HFFc6 (cell line): ENCODE data around the gene SLITRK1. TPM values are rescaled to one million over a fixed set of nuclear protein-coding genes. Genes with fewer than 3 reads are reported as not detected.

Experiments used
- DNase-seq: peaks from one replicate; pipeline ENCODE4 v3.0.0-alpha.2; 2018
- H3K27ac Mint-ChIP-seq: 2 replicates; pipeline ENCODE4 v1.8.0; 2020; ENCODE audit warnings: mild to moderate bottlenecking, mixed read lengths
- H3K27me3 Mint-ChIP-seq: 2 replicates; pipeline ENCODE4 v1.8.0; 2021; ENCODE audit warnings: mild to moderate bottlenecking, moderate library complexity, mixed read lengths; ENCODE audit not compliant: insufficient read depth
- H3K36me3 Mint-ChIP-seq: 2 replicates; pipeline ENCODE4 v1.8.0; 2021; ENCODE audit warnings: low read depth, mixed read lengths
- H3K4me1 Mint-ChIP-seq: 2 replicates; pipeline ENCODE4 v1.8.0; 2020; ENCODE audit warnings: low read depth, mixed read lengths
- H3K4me3 Mint-ChIP-seq: 2 replicates; pipeline ENCODE4 v1.8.0; 2020; ENCODE audit warnings: mild to moderate bottlenecking, moderate library complexity, mixed read lengths
- H3K9me3 Mint-ChIP-seq: 2 replicates; pipeline ENCODE4 v1.8.0; 2020; ENCODE audit warnings: mild to moderate bottlenecking, mixed read lengths
- total RNA-seq, 6 experiments: library from RNA; stranded (reverse); fragmentation: NEBNext Ultra II Directional; extraction: Animal tissue kit (Norgen Biotek cat#: 25700); gene quantifications; 2 replicates in 1 of 6; 3 replicates in 5 of 6; pipeline ENCODE4 v1.2.3, GENCODE V29; 2021
- TF ChIP-seq, protein P1 (sequence below): fragments of 200-600 bp; sonication (generic); IDR thresholded peaks from 2 replicates; pipeline ENCODE4 v1.5.0; 2021; ENCODE audit warnings: antibody characterized with exemption, mild to moderate bottlenecking

Gene SLITRK1
- total RNA-seq, 6 experiments from 2014 or later, result 9.1 to 23.2 (median 11.1) TPM

DNA sequence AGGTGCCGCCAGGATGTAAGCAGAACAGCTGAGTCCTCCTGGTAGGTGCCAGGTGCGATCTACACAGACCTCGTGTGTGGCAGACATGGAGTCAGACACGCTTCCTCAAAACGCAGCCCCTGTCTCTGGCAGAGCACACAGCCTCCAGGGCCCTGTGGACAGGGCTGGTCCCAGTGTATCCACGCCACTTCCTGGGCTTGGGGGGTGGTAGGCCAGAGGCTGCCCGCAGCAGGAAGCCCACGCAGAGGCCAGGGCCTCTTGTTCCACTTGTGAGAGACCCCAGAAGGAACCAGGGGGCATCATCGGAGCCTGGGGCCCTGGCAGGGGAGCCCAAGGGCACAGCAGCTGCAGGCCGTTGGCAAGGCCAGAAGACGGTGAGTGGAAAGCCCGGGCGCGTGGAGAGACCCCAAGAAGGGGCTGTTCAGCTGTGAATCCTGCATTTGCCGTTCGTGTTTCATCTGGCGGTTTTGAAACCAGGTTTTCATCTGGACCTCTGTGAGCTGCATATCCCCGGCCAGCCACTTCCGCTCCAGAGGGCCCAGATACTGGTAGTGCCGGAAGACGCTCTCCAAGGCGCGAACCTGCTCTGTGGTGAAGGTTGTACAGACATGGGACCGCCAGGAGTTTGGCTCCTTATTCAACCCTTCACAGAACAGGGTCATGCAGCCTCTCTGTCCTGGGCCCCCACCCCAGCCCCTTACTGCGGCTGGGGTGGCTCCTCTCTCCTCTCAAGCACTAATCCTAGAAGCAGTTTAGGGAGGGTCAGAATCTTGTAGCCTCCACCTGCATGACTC lies 25.1 kb upstream of the SLITRK1 start:
- H3K4me1 Mint-ChIP-seq, result peaks cover 15% of the 10 kb centered on the region; the same call in 1 of the 2 replicates
- peaks cover 38% of the 10 kb centered on the region for H3K36me3 Mint-ChIP-seq

DNA sequence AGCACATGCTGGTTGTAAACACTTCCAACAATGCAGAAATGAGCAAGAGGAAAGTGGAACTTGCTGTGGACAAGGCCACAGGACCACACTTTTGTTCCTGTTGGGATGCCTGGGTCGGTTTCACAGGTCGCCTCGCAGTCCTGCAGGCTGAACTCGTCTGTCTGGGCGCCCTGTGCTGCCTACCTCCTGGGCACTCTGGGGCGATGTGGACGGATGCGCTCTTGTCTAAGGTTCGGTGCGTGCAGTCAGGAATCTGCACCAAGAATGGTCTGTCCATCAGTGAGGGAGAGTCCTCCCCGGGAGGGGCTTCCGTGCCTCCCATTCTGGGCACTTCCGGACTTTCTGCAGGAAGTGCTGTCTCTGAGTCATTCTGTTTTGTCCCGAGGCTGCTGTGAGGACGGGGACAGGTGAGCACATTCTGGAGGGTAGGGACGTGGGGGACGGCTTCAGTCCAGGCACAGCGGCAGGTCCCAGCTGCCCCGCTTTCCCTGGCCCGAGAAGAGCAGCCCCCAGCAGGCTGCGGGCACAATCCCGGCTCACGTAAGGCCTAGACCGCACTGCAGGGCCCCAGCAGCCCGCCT lies 24.1 kb upstream of the SLITRK1 start:
- Mint-ChIP-seq H3K4me1 (peaks cover 24% of the 10 kb centered on the region), H3K36me3 (peaks cover 28% of the 10 kb centered on the region), H3K27ac (no peak overlapping the region), H3K27me3 (no peaks in the 10 kb centered on the region; the same call in 1 of the 2 replicates), H3K4me3 (no peak overlapping the region), H3K9me3 (peaks cover 15% of the 10 kb centered on the region; the same call in 1 of the 2 replicates)
- TF ChIP-seq, protein P1, sequence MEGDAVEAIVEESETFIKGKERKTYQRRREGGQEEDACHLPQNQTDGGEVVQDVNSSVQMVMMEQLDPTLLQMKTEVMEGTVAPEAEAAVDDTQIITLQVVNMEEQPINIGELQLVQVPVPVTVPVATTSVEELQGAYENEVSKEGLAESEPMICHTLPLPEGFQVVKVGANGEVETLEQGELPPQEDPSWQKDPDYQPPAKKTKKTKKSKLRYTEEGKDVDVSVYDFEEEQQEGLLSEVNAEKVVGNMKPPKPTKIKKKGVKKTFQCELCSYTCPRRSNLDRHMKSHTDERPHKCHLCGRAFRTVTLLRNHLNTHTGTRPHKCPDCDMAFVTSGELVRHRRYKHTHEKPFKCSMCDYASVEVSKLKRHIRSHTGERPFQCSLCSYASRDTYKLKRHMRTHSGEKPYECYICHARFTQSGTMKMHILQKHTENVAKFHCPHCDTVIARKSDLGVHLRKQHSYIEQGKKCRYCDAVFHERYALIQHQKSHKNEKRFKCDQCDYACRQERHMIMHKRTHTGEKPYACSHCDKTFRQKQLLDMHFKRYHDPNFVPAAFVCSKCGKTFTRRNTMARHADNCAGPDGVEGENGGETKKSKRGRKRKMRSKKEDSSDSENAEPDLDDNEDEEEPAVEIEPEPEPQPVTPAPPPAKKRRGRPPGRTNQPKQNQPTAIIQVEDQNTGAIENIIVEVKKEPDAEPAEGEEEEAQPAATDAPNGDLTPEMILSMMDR, result no peak
- no peak for DNase-seq

More for the DNA sequence above, 25.1 kb upstream of the SLITRK1 start:
- Mint-ChIP-seq H3K4me3 (no peak overlapping the region), H3K27me3 (no peaks in the 10 kb centered on the region; the same call in 1 of the 2 replicates), H3K9me3 (peaks cover 16% of the 10 kb centered on the region; the same call in 1 of the 2 replicates), H3K27ac (no peak overlapping the region)
- TF ChIP-seq, protein P1, result no peak
- no peak for DNase-seq

DNA sequence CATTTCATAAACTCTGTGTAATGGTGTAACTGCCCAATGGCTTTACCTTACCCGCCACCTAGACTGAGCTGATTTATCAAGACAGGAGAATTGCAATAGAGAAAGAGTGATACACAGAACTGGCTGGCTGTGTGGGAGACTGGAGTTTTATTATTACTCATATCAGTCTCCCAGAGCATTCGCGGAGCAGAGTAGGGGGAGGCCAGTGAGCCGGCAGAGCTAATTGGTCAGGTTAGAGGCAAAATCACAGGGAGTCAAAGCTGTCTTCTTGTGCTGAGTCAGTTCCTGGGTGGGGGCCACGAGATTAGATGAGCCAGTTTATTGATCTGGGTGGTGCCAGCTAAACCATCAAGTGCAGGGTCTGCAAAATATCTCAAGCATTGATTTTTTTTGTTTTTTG lies 23.4 kb upstream of the SLITRK1 start:
- DNase-seq, result no peak
- Mint-ChIP-seq H3K27ac (no peak overlapping the region), H3K9me3 (peaks cover 15% of the 10 kb centered on the region; the same call in 1 of the 2 replicates), H3K36me3 (peaks cover 28% of the 10 kb centered on the region), H3K27me3 (no peaks in the 10 kb centered on the region; the same call in 1 of the 2 replicates), H3K4me1 (peaks cover 24% of the 10 kb centered on the region), H3K4me3 (no peak overlapping the region)
- TF ChIP-seq, protein P1, result no peak

DNA sequence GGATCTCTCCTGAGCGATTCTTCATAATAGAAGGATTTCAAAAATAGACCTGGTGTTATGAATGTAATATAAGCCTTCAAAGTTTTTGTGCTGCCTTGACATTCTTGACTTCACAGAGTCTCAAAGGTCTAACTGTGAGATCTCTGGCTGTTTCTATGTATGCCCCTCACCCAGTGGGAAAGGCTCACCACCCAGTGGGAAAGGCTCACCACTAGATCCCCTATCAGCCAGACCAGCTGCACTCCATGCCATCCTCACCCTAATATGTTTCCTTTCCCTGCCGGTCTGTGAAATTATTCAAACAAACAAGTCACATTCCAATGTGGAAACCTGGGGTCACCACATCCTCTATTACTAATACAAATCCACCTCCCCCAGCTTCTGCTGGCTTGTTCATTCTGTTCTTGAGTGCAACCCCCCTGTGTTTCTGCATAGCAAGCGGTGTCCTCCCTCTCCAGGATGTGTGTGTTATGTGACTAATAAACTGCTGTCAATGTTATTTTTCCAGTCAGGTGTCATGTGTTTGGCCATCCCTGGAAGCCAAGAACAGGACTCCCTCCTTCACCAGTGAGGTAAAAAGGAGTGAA lies 13.8 kb upstream of the SLITRK1 start:
- no peaks in the 10 kb centered on the region; the same call in 1 of the 2 replicates for H3K27me3 Mint-ChIP-seq
- H3K9me3 Mint-ChIP-seq, result peaks cover 10% of the 10 kb centered on the region
- peaks cover 36% of the 10 kb centered on the region for H3K4me1 Mint-ChIP-seq
- peak; percentile 86 for DNase-seq
- H3K27ac Mint-ChIP-seq, result peak overlapping the region; percentile 86
- peak overlapping the region; percentile 28; the same call in 1 of the 2 replicates for H3K4me3 Mint-ChIP-seq
- H3K36me3 Mint-ChIP-seq, result peaks cover 20% of the 10 kb centered on the region
- TF ChIP-seq, protein P1, result no peak

DNA sequence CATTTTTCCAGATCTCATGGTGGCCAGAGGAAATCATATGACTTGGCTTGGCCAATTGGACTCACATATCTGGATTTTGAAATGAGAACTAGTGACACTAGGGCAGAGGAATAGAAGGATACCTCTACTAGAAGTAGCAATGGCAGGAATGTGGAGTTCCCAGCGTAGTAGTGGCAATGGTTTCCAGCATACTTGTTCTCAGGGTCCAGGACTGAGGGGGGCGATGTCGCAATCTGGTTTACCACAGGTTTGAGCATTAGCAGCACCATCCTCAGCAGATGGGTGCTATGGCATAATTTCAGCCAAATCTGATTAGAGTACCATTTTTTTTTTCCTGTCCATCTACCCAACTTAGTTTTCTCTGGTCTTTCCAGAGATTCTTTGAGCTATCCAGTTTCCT lies 8.1 kb upstream of the SLITRK1 start:
- TF ChIP-seq, protein P1, result no peak
- Mint-ChIP-seq H3K27me3 (no peaks in the 10 kb centered on the region), H3K4me3 (no peak overlapping the region), H3K27ac (no peak overlapping the region), H3K36me3 (peaks cover 11% of the 10 kb centered on the region), H3K4me1 (peaks cover 10% of the 10 kb centered on the region; the same call in 1 of the 2 replicates), H3K9me3 (peaks cover 3% of the 10 kb centered on the region; the same call in 1 of the 2 replicates)
- no peak for DNase-seq
